ENCODE data around the gene PCDHGB1.
"Not testable (repeated sequence)": the region's sequence is repeated elsewhere in the genome, so short reads cannot be mapped to it uniquely, and the experiment has no call there.

PCDHGB1 gene

DNA sequence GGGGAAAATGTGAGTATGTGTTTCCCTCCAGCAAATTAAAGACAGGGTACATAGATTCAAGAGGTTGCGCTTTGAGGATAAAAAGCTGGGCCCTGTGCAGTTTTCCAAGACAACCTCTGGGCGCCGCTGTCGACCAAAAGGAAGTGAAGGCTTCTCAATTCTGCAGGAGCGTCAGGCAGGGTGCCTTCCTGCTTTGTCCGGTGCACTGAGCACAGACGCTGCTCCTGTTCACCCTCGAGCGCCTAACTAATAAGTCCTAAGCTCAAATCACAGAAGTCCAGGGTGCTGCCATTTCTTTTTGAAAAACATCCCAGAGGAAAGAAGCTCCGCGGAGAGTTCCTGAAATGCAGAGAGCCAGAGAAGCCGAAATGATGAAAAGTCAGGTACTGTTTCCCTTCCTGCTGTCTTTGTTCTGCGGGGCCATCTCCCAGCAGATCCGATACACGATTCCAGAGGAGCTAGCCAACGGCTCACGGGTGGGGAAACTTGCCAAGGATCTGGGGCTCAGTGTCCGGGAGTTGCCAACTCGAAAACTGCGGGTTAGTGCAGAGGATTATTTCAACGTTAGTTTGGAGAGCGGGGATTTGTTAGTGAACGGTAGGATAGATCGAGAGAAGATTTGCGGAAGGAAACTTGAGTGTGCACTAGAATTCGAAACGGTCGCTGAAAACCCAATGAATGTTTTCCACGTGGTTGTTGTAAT lies at the start of gene PCDHGB1:
Gene PCDHGB1, plus strand, starts transcription at position 183 of the 703 bp plus-strand sequence. Its CDS starts 162 bp downstream, at position 345.
- TF ChIP-seq, protein P1, sequence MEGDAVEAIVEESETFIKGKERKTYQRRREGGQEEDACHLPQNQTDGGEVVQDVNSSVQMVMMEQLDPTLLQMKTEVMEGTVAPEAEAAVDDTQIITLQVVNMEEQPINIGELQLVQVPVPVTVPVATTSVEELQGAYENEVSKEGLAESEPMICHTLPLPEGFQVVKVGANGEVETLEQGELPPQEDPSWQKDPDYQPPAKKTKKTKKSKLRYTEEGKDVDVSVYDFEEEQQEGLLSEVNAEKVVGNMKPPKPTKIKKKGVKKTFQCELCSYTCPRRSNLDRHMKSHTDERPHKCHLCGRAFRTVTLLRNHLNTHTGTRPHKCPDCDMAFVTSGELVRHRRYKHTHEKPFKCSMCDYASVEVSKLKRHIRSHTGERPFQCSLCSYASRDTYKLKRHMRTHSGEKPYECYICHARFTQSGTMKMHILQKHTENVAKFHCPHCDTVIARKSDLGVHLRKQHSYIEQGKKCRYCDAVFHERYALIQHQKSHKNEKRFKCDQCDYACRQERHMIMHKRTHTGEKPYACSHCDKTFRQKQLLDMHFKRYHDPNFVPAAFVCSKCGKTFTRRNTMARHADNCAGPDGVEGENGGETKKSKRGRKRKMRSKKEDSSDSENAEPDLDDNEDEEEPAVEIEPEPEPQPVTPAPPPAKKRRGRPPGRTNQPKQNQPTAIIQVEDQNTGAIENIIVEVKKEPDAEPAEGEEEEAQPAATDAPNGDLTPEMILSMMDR (IDR thresholded peaks at IDR 0.05; ENCODE audit: extremely low read depth, missing control alignments): peak; percentile 67
- DNase-seq (ENCODE audit: low spot score): peak; percentile 85

DNA sequence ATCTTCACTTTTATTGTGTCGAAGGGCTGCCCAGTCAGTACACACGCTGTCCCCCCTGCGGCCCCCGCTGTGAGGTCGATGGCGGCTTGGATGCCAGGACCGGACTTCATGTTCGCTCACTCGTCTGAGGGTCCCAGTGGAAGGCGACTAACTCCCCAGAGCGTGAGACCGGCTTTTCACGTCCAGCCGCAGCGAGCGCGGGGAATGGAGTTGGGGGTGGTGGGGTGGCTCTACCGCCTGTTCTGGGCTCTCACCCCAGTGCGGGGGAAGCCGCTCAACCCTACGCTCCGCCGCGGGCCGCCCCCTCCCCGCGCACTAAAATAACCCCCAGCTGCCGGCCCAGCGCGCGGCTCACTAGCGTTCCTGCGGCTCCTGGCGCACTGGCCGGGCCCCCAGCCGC lies 46.1 kb upstream of the PCDHGB1 start, which contains the start of gene SLC25A2:
Gene SLC25A2, minus strand, starts transcription at position 294 of the 400 bp plus-strand sequence. Its CDS starts 184 bp downstream, at position 110.
- TF ChIP-seq, protein P1 (IDR thresholded peaks at IDR 0.05; ENCODE audit: extremely low read depth, missing control alignments): no peak
- no peak for DNase-seq (ENCODE audit: low spot score)

DNA sequence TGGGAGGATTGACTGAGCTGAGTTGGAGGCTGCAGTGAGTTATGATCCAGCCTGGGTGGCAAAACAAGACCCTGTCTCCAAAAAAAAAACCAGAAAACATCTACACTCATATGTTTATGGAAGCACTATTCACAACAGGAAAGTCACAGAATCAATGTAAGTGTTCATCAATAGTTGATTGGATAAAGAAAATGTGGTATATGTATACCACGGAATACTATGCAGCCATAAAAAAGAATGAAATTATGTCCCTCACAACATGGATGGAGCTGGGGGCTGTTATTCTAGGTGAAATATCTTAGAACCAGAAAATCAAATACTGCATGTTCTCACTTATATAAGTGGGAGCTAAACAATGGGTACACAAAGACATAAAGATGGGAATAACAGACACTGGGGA lies 43.3 kb upstream of the PCDHGB1 start:
- TF ChIP-seq, protein P1 (IDR thresholded peaks at IDR 0.05; ENCODE audit: extremely low read depth, missing control alignments): no peak
- DNase-seq (ENCODE audit: low spot score): no peak

GRCh38 chr5:141313711-141314110 lies 36.2 kb upstream of the PCDHGB1 start:
- TF ChIP-seq, protein P1 (IDR thresholded peaks at IDR 0.05; ENCODE audit: extremely low read depth, missing control alignments): no peak
- DNase-seq (ENCODE audit: low spot score): no peak

- not testable (repeated sequence) for DNase-seq (ENCODE audit: low spot score)
Observed at GRCh38 chr5:141316963-141317362, 32.9 kb upstream of the PCDHGB1 start.

GRCh38 chr5:141319202-141319601 lies 30.7 kb upstream of the PCDHGB1 start:
- TF ChIP-seq, protein P1 (IDR thresholded peaks at IDR 0.05; ENCODE audit: extremely low read depth, missing control alignments): no peak
- no peak for DNase-seq (ENCODE audit: low spot score)

DNA sequence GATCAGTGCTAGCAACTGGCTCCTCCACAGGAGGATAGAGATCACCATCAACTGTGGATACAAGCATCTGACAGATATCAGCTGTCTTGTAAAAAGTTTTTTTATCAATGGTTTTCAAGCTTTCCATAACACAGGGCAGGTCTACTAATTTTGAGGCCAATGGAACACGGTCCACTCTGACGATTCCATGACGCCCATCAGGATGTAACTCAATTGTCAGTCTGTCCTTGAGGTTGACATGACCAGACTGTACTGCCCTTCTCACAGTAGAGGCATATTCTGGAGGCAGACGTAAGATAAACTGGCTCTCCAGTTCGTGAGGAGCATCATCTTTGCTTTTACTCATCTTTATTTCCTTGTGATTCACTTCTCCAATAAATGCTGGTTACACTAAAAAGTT lies 30.2 kb upstream of the PCDHGB1 start:
- no peak for DNase-seq (ENCODE audit: low spot score)
- TF ChIP-seq, protein P1 (IDR thresholded peaks at IDR 0.05; ENCODE audit: extremely low read depth, missing control alignments): no peak

Measured in GM20000 (cell line).